ENCODE measurements around the gene PROSER3. TPM values are rescaled to one million over a fixed set of nuclear protein-coding genes. Genes with fewer than 3 reads are reported as not detected.

PROSER3 gene
- total RNA-seq, 1 donor from 2014 or later, result 41.7 TPM

DNA sequence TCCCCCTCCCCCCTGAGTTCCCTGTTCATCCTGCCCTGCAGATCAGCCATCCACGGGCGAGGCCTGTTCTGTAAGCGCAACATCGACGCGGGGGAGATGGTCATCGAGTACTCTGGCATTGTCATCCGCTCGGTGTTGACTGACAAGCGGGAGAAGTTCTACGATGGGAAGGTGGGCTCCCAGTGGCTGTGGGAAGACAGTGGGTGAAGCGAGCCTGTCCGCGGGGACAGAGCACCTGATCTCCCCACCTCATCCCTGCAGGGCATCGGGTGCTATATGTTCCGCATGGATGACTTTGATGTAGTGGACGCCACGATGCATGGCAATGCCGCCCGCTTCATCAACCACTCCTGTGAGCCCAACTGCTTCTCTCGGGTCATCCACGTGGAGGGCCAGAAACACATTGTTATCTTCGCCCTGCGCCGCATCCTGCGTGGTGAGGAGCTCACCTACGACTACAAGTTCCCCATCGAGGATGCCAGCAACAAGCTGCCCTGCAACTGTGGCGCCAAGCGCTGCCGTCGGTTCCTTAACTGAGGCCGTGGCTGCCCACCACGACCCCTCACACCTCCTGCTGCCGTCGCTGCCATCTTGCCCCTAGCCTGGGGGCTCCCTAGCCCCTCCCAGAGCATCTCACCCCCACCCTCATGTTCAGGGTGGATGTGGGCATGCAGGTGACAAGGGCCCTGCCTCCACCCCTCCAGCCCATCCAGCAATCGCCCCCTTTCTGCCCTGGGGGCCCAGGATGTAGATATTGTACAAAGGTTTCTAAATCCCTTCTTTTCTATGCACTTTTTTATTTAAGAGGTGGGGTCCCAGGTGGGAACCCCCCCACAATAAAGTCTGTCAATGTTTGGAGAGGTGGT lies 19.7 kb upstream of the PROSER3 start:
- peaks cover 11% of the 10 kb centered on the region for H3K9me3 Mint-ChIP-seq (ENCODE audit: unreplicated experiment)
- H3K4me1 Mint-ChIP-seq (ENCODE audit: low read depth, unreplicated experiment), result no peaks in the 10 kb centered on the region
- no peak overlapping the region for H3K4me3 Mint-ChIP-seq (ENCODE audit: unreplicated experiment)
- H3K27me3 Mint-ChIP-seq (ENCODE audit: unreplicated experiment), result peaks cover 7% of the 10 kb centered on the region
- TF ChIP-seq, protein P1, sequence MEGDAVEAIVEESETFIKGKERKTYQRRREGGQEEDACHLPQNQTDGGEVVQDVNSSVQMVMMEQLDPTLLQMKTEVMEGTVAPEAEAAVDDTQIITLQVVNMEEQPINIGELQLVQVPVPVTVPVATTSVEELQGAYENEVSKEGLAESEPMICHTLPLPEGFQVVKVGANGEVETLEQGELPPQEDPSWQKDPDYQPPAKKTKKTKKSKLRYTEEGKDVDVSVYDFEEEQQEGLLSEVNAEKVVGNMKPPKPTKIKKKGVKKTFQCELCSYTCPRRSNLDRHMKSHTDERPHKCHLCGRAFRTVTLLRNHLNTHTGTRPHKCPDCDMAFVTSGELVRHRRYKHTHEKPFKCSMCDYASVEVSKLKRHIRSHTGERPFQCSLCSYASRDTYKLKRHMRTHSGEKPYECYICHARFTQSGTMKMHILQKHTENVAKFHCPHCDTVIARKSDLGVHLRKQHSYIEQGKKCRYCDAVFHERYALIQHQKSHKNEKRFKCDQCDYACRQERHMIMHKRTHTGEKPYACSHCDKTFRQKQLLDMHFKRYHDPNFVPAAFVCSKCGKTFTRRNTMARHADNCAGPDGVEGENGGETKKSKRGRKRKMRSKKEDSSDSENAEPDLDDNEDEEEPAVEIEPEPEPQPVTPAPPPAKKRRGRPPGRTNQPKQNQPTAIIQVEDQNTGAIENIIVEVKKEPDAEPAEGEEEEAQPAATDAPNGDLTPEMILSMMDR (IDR thresholded peaks at IDR 0.05; ENCODE audit: partially characterized antibody, unreplicated experiment), result no peak
- H3K27ac Mint-ChIP-seq (ENCODE audit: unreplicated experiment), result no peak overlapping the region
- peaks cover 4% of the 10 kb centered on the region for H3K36me3 Mint-ChIP-seq (ENCODE audit: unreplicated experiment)
- no peak for DNase-seq

GRCh38 chr19:35738887-35739229 lies 19.1 kb upstream of the PROSER3 start:
- H3K27me3 Mint-ChIP-seq (ENCODE audit: unreplicated experiment), result peaks cover 7% of the 10 kb centered on the region
- no peak overlapping the region for H3K4me3 Mint-ChIP-seq (ENCODE audit: unreplicated experiment)
- H3K27ac Mint-ChIP-seq (ENCODE audit: unreplicated experiment), result no peak overlapping the region
- peaks cover 4% of the 10 kb centered on the region for H3K36me3 Mint-ChIP-seq (ENCODE audit: unreplicated experiment)
- DNase-seq, result no peak
- TF ChIP-seq, protein P1 (IDR thresholded peaks at IDR 0.05; ENCODE audit: partially characterized antibody, unreplicated experiment), result no peak
- peaks cover 11% of the 10 kb centered on the region for H3K9me3 Mint-ChIP-seq (ENCODE audit: unreplicated experiment)
- no peaks in the 10 kb centered on the region for H3K4me1 Mint-ChIP-seq (ENCODE audit: low read depth, unreplicated experiment)

DNA sequence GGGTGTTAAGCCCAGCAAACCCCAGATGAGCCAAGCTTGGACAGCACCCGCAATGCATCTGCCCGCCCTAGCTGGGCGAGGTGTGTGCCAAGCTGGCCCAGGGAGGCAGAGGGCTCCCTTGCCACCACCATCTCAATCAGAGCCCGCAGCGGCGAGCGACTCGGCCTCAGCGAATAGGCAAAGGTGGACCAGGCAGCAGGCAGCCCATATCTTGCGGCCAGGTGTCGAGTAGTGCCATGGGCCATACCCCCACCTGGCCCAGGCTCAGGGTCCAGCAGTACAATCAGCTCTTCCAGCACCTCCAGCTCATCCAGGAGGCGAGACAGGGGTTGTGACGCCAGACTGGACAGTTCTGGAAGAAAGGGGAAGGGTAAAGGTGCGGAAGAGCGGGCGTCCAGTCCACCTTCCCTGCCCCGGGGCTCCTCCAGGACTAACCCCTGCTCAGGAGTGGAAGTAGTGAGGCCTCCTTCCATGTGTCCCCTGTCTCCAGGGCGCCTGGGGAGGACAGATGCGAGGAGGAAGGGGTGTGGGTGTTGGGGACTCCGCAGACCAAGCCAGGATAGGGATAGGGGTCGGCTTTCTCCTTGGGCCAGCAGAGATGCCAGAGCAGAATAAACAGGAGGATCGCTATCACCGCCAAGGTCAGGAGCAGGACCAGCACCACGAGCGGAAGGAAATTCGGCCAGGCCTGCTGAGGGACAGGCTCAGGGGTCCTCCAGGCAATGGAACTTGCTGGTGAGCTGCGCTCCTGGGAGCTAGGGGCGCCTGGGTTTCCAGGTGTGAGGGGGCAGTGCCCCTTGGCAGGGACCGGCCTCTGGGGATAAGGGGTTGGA lies 18.5 kb upstream of the PROSER3 start:
- Mint-ChIP-seq H3K27me3 (ENCODE audit: unreplicated experiment) (peaks cover 2% of the 10 kb centered on the region), H3K9me3 (ENCODE audit: unreplicated experiment) (peaks cover 12% of the 10 kb centered on the region), H3K4me1 (ENCODE audit: low read depth, unreplicated experiment) (no peaks in the 10 kb centered on the region), H3K27ac (ENCODE audit: unreplicated experiment) (no peak overlapping the region), H3K4me3 (ENCODE audit: unreplicated experiment) (peak overlapping the region; percentile 70), H3K36me3 (ENCODE audit: unreplicated experiment) (peaks cover 4% of the 10 kb centered on the region)
- TF ChIP-seq, protein P1 (IDR thresholded peaks at IDR 0.05; ENCODE audit: partially characterized antibody, unreplicated experiment), result no peak
- DNase-seq, result no peak

- DNase-seq, result no peak
These were observed 17.9 kb upstream of the PROSER3 start for GRCh38 chr19:35740108-35740422.

More at GRCh38 chr19:35740108-35740422, 17.9 kb upstream of the PROSER3 start:
- H3K9me3 Mint-ChIP-seq (ENCODE audit: unreplicated experiment), result peaks cover 12% of the 10 kb centered on the region
- no peaks in the 10 kb centered on the region for H3K4me1 Mint-ChIP-seq (ENCODE audit: low read depth, unreplicated experiment)
- H3K27me3 Mint-ChIP-seq (ENCODE audit: unreplicated experiment), result no peaks in the 10 kb centered on the region
- no peak overlapping the region for H3K27ac Mint-ChIP-seq (ENCODE audit: unreplicated experiment)
- peak overlapping the region; percentile 91 for H3K4me3 Mint-ChIP-seq (ENCODE audit: unreplicated experiment)
- TF ChIP-seq, protein P1 (IDR thresholded peaks at IDR 0.05; ENCODE audit: partially characterized antibody, unreplicated experiment), result no peak
- peaks cover 4% of the 10 kb centered on the region for H3K36me3 Mint-ChIP-seq (ENCODE audit: unreplicated experiment)

All from glutamatergic neuron (in vitro differentiated cells).